GM11168 (cell line): ENCODE data around the gene PCNT.

Experiments used
- in situ Hi-C: fragments of 300-500 bp; cut with MboI; formaldehyde crosslinking; loops from one replicate; pipeline ENCODE4 v1.12.0; 2022; ENCODE audit warnings: low sequenced_read_pairs; ENCODE audit not compliant: unreplicated experiment

PCNT gene

GRCh38 chr21:46468108-46468774 is 144.3 kb downstream of the PCNT start:
- in situ Hi-C loops, result no loop called here

DNA sequence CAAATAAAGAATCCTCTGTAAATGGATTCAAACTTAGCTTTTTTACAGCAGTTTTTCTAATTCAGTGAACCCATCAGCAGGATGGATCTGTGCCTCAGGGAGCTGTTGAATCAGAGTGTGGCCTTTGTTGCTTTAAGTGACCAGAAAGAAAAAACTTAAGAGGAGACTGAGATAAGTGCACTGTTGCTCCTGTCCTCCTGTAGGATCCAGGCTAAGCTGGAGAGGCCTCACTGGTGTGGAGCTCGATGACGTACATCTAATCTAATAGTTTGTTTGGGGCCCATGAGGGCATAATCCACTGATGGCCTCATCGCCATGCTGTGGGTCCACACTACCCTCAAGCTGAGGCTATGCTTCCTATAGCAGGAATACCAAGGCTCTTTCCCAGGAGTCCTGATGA is 145.3 kb downstream of the PCNT start:
- in situ Hi-C loops, result no loop called here

GRCh38 chr21:46471514-46471913 is 147.6 kb downstream of the PCNT start:
- in situ Hi-C loops, result no loop called here

DNA sequence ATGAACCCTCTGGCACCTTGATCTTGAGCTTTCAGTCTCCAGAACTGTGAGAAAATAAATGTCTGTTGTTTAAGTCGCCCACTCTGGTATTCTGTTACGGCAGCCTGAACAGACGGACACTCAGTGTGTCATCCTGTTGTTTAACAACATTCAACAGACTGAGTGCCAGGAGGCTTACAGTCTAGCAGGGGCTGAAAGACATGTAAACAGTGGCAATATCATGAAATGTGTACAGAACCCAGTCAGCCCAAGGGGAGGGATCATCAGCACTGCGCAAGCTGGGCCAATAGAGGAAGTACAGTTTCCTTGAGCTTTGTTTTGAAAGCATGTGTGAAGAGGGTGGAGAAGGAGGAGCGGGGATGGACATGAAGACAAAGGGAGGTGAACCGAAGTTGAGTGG is 148.3 kb downstream of the PCNT start:
- in situ Hi-C loops, result no loop called here

DNA sequence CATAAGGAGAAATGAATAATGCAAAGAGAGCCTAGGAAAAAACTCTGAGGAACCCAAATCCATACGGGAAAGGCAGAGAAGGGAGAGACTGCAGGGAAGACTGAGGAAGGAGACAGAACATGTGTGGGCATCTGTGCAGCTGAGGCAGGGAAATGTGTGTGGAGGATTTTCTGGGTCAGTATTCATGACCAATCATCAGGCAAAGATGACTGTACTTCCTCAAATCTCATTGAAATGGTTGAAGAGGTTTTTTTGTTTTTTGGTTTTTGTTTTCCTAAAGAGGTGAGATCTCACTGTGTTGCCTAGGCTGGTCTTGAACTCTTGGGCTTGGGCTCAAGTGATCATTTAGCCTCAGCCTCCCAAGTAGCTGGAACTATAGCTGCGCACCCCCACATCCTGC is 150.4 kb downstream of the PCNT start:
- in situ Hi-C loops, result no loop called here

- in situ Hi-C loops, result no loop called here
Measured at GRCh38 chr21:46475296-46475695, 151.3 kb downstream of the PCNT start.

DNA sequence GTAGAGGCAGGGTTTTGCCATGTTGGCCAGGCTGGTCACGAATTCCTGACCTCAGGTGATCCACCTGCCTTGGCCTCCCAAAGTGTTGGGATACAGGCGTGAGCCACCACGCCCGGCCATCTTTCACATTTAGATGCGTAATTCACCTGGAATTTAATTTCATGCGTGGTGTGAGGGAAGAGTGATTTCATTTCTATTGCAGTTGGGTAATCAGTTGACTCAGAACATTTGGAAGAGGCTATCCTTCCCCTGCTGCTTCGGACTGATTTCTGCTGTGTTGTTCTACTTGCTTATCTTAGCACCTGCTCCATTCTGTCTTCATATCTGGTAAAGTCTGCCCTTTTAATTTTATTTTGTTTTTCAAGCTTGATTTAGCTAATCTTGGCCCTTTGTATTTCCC is 153.8 kb downstream of the PCNT start:
- in situ Hi-C loops, result no loop called here

- in situ Hi-C loops, result no loop called here
Measured at GRCh38 chr21:46478910-46479309, 155.0 kb downstream of the PCNT start.

GRCh38 chr21:46480466-46480865 is 156.5 kb downstream of the PCNT start:
- in situ Hi-C loops, result no loop called here

DNA sequence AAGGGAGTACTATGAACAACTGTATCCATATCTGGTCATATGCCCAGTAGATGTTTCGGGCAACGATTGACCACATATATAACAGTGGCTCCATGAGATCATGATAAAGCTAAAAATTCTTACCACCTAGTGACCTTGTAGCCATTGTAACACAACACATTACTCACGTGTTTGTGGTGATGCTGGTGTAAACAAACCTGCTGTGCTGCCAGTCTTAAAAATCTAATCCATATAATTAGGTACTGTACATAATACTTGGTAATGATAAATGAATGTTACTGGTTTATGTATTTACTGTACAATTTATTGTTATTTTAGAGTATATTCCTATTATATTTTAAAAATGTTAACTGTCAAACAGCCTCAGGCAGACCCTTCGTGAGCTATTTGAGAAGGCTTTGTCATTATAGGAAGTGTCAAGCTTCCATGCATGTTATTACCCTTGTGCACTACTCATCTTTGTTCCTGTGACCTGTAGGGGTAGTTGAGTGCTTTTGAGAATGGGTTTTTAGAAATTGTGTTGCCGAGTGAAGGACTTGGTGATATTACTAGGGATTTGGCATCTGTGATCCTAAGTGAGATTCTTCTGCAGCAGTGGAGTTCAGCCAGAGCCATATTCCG is 158.4 kb downstream of the PCNT start:
- in situ Hi-C loops, result no loop called here

DNA sequence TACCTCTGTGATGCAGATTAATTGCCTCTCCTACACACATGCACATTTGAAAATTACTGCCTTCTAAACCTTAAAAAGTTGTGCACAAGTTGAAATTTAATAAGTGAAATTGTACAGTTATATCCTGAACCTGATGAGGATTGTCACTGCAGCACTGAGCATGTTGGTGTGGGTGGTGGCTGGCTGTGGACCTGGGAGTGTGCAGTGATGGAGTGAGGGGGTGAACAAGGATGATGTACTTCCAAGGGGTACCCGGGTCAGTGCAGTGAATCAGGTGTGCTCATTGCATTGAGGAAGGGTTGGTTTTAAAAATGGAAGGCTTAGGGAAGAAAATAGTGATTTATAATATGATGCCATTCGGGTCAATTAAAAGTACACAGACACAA is 158.9 kb downstream of the PCNT start:
- in situ Hi-C loops, result no loop called here

DNA sequence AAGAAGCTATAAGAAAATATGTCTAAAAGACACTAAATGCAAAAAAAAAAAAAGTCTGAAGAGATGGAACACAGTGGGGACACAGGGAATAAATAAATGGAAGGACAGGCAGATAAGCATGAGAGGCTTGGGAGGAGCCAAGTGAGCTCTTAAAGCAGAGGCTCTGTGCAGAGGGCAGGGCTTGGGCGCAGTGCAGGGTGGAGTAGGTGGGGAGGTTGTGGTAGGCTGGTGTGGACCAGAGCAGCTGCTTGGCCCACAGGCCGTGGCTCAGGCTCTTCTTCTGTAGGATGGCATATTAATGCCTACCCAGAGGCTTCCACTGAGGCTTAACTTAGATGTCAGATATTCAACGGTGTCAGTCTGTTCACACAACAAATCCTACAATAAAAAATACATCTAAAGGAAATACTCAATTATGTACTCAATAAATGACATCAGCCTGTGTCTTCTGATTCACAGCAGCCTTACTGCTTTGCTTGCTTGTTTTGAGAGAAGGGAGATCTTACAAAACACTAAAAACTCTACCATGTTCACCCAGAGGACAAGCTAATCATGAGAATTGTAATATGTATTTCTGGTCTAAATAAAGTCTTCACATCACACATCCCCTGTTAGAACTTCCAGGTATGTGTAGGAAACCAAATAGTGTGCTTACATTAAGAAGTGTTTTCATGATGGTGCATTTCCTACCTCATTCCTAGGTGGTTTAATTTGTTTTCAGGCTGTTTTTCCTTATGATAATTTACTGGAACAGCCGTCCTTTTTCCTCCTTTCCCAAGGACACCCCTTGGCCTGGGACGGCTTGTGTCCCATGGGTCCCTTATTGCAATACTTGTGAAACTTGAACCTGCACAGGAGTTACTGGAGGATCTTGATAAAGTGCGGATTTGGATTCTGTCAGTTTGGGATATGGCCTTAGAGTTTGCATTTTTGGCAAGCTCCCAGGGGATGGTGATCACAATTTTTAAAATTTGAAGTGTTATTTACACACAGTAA is 159.6 kb downstream of the PCNT start:
- in situ Hi-C loops, result no loop called here

GRCh38 chr21:46486481-46487126 is 162.6 kb downstream of the PCNT start:
- in situ Hi-C loops, result no loop called here

DNA sequence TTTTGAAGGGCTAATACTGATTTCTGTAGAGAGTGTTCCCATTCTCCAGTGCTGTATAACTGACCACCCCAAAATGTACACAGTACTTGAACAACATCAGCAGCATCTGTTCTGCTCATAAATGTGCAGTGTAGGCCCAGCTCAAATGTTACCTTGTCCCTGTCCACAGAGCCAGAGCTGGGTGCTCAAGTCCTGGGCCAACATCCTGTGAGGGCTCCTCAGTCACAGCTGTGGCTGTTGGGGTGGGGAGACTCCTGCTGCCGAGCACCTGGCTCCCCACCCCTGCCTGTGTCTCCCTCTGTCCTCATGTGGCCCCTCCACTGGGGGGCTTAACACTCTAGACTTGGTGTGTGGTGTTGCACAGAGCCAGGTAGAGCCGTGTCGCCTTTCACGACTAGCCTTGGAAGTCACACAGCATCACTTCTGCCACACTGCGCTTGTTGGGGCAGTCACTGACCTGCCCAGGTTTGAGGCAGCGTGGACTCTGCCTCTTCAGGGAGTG is 165.3 kb downstream of the PCNT start:
- in situ Hi-C loops, result no loop called here

DNA sequence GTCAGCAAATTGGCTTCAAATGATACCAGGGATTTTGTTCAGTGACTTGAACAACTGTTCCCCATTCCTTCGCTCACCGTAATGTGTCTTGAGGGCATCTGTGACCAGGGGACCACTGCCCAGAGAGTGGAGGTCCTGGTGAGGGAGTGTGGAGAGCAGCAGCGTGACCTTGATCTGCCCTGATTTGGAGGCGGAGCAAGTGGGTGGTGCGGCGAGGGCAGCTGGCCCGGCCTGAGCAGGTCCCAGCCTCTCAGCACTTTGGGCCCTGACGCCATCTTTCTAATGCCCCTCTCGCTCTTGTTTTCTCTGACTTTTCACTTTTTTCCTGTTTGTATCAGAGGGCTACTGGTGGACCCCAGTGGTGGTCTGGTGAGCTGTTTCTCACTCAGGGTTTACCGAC is 165.8 kb downstream of the PCNT start:
- in situ Hi-C loops, result no loop called here

- in situ Hi-C loops, result no loop called here
Measured at GRCh38 chr21:46491553-46491952, 167.6 kb downstream of the PCNT start.

- in situ Hi-C loops, result no loop called here
Measured at GRCh38 chr21:46492851-46493250, 168.9 kb downstream of the PCNT start.

- in situ Hi-C loops, result no loop called here
Measured at GRCh38 chr21:46493828-46494227, 169.9 kb downstream of the PCNT start.
